HepG2 (cell line): Measurements from ENCODE around the gene RTBDN. TPM values are rescaled to one million over a fixed set of nuclear protein-coding genes. Genes with fewer than 3 reads are reported as not detected.

Experiments used
- BCL6 ChIP-seq: IDR thresholded peaks from 2 replicates; pipeline ENCODE4 v1.6.1; 2016; ENCODE audit warnings: missing genetic modification reagents, missing compliant biosample characterization
- CREM ChIP-seq, 2 experiments: sonication (generic) in 1 of 2; formaldehyde crosslinking in 1 of 2; IDR thresholded peaks; 2 replicates each; pipeline versions ENCODE4 v1.4.0 to v1.6.1; 2016 to 2020; ENCODE audit warnings: antibody characterized with exemption in 1 of 2, mild to moderate bottlenecking in 1 of 2, missing genetic modification reagents in 1 of 2
- FOXA3 ChIP-seq: IDR thresholded peaks from 2 replicates; pipeline ENCODE4 v1.6.1; 2016; ENCODE audit warnings: missing genetic modification reagents, missing compliant biosample characterization
- GATAD2A ChIP-seq: IDR thresholded peaks from 2 replicates; pipeline ENCODE4 v1.6.1; 2016
- GFI1 ChIP-seq: sonication (generic); formaldehyde crosslinking; IDR thresholded peaks from 2 replicates; pipeline ENCODE4 v1.5.0; 2020; ENCODE audit warnings: missing genetic modification reagents, mild to moderate bottlenecking, borderline replicate concordance
- HNRNPL ChIP-seq: fragments of 200-400 bp; formaldehyde crosslinking; IDR thresholded peaks from 2 replicates; pipeline ENCODE4 v1.6.1; 2017; ENCODE audit warnings: mild to moderate bottlenecking, low read depth, low read length
- KIAA2018 ChIP-seq: sonication (generic); formaldehyde crosslinking; IDR thresholded peaks from 2 replicates; pipeline ENCODE4 v1.5.0; 2020; ENCODE audit warnings: mild to moderate bottlenecking, missing genetic modification reagents, borderline replicate concordance
- NR0B2 ChIP-seq: sonication (generic); formaldehyde crosslinking; IDR thresholded peaks from 2 replicates; pipeline ENCODE4 v1.4.0; 2020; ENCODE audit warnings: mild to moderate bottlenecking, missing genetic modification reagents
- PITX1 ChIP-seq: sonication (generic); formaldehyde crosslinking; IDR thresholded peaks from 2 replicates; pipeline ENCODE4 v1.5.1; 2020; ENCODE audit warnings: mild to moderate bottlenecking, missing genetic modification reagents
- SKIL ChIP-seq: sonication (generic); formaldehyde crosslinking; IDR thresholded peaks from 2 replicates; pipeline ENCODE4 v1.8.0; 2022; ENCODE audit warnings: missing genetic modification reagents, mild to moderate bottlenecking, moderate library complexity, borderline replicate concordance
- THRA ChIP-seq: sonication (generic); formaldehyde crosslinking; IDR thresholded peaks from 2 replicates; pipeline ENCODE4 v1.4.0; 2020; ENCODE audit warnings: missing genetic modification reagents, borderline replicate concordance
- ZNF17 ChIP-seq: sonication (generic); formaldehyde crosslinking; IDR thresholded peaks from 2 replicates; pipeline ENCODE4 v1.5.0; 2020; ENCODE audit warnings: mild to moderate bottlenecking, missing genetic modification reagents
- ZNF260 ChIP-seq: sonication (generic); formaldehyde crosslinking; IDR thresholded peaks from 2 replicates; pipeline ENCODE4 v1.4.0; 2020; ENCODE audit warnings: missing genetic modification reagents, low read depth, mild to moderate bottlenecking, borderline replicate concordance
- ZNF335 ChIP-seq: sonication (generic); formaldehyde crosslinking; IDR thresholded peaks from 2 replicates; pipeline ENCODE4 v1.4.0; 2020; ENCODE audit warnings: missing genetic modification reagents
- ZNF34 ChIP-seq: sonication (generic); formaldehyde crosslinking; IDR thresholded peaks from 2 replicates; pipeline ENCODE4 v1.4.0; 2020; ENCODE audit warnings: mild to moderate bottlenecking, missing genetic modification reagents, borderline replicate concordance
- polyA plus RNA-seq, 8 experiments: library from polyadenylated mRNA; depleted of rRNA in 3 of 8; stranded (reverse) in 7 of 8; unstranded in 1 of 8; fragments of >200 nt; fragmentation: Illumina TruSeq in 4 of 8; extraction: Trizol in 4 of 8; gene quantifications; 2 replicates each; pipeline versions ENCODE4 v1.2.1 to v1.2.3, GENCODE V29; 2011 to 2016; ENCODE audit warnings: low read depth in 4 of 8, missing spikeins in 1 of 8, mixed read lengths in 1 of 8; ENCODE audit not compliant: insufficient read depth in 1 of 8
- total RNA-seq, 5 experiments: library from RNA; depleted of rRNA; stranded (reverse); fragments of >200 nt; fragmentation: Illumina TruSeq; extraction: Trizol; gene quantifications; 2 replicates each; pipeline ENCODE4 v1.2.3, GENCODE V29; 2016; ENCODE audit warnings: low read depth in 1 of 5

Gene RTBDN
- total and polyA plus RNA-seq, 2 of the 13 experiments (the other 11 are each of a cell fraction or from before 2014, with no cell fraction given) = 0.27 to 0.48 TPM

GRCh38 chr19:12793290-12794195, 40.8 kb downstream of the RTBDN start (continued):
- TF ChIP-seq KIAA2018 (no peak), ZNF260 (CRISPR knock-in tag) (no peak), FOXA3 (CRISPR knock-in tag) (peak; percentile 23; the same call in 1 of the 2 replicates), ZNF34 (CRISPR knock-in tag) (0 out of 2 replicates have a peak, but pooled peaks have one; percentile 19), SKIL (peak; percentile 34; the same call in 1 of the 2 replicates), HNRNPL (peak; percentile 78; the same call in 1 of the 2 replicates), THRA (CRISPR knock-in tag) (peak; percentile 27; the same call in 1 of the 2 replicates), GFI1 (CRISPR knock-in tag) (peak; percentile 50; the same call in 1 of the 2 replicates), ZNF335 (CRISPR knock-in tag) (peak; percentile 71; the same call in 1 of the 2 replicates), PITX1 (CRISPR knock-in tag) (peak; percentile 22; the same call in 1 of the 2 replicates), ZNF17 (CRISPR knock-in tag) (no peak), GATAD2A (no peak; the same call in 1 of the 2 replicates), NR0B2 (CRISPR knock-in tag) (0 out of 2 replicates have a peak, but pooled peaks have one; percentile 54), BCL6 (0 out of 2 replicates have a peak, but pooled peaks have one; percentile 20), CREM (IDR thresholded peaks at IDR 0.05) (peak; percentile 74), CREM (CRISPR knock-in tag; IDR thresholded peaks at IDR 0.05) (peak; percentile 39; the same call in 1 of the 2 replicates)
